H1 (cell line): ENCODE measurements around the gene MAP6. TPM values are rescaled to one million over a fixed set of nuclear protein-coding genes. Genes with fewer than 3 reads are reported as not detected.

ENCODE experiments used
- CTCF ChIA-PET: fragments of 300-600 bp; sonication (Branson Sonifier 250); formaldehyde crosslinking; loops from one replicate; lab custom pipeline; 2021; ENCODE audit not compliant: partially characterized antibody; lab: Charles Lee
- POLR2A ChIA-PET: fragments of 300-600 bp; sonication (Branson Sonifier 250); formaldehyde crosslinking; loops from one replicate; lab custom pipeline; 2021; ENCODE audit warnings: inconsistent platforms; ENCODE audit not compliant: partially characterized antibody; lab: Charles Lee
- DNase-seq, 2 experiments: peaks; one replicate each; pipeline versions ENCODE4 v3.0.0 to v3.0.0-alpha.2; 2010 to 2022; ENCODE audit warnings: low spot score in 2 of 2, low read depth in 1 of 2, mixed read lengths in 1 of 2
- FAIRE-seq: peaks from 2 replicates; lab custom pipeline; 2011; peaks lifted over from hg19 to GRCh38; lab: Jason Lieb, UNC
- H2AFZ ChIP-seq: 2 replicates; pipeline ENCODE4 v1.8.1; 2012; ENCODE audit warnings: low read length, inconsistent platforms
- H2AK5ac ChIP-seq: 2 replicates; pipeline ENCODE4 v1.6.1; 2013; ENCODE audit warnings: low read depth, low read length
- H2BK120ac ChIP-seq: replicated peaks from 2 replicates; pipeline ENCODE3; 2013; ENCODE audit warnings: low read depth, low read length, inconsistent platforms
- H2BK12ac ChIP-seq: 2 replicates; pipeline ENCODE4 v1.6.1; 2013; ENCODE audit warnings: low read depth, low read length
- H2BK15ac ChIP-seq: 2 replicates; pipeline ENCODE4 v1.6.1; 2013; ENCODE audit warnings: low read length
- H2BK20ac ChIP-seq: 2 replicates; pipeline ENCODE4 v1.6.1; 2013; ENCODE audit warnings: low read length
- H2BK5ac ChIP-seq: 2 replicates; pipeline ENCODE4 v1.6.1; 2013; ENCODE audit warnings: low read depth, low read length
- H3K14ac ChIP-seq: 2 replicates; pipeline ENCODE4 v1.6.1; 2013; ENCODE audit warnings: inconsistent platforms; ENCODE audit not compliant: insufficient read length
- H3K18ac ChIP-seq: 2 replicates; pipeline ENCODE4 v1.6.1; 2013; ENCODE audit warnings: low read length; ENCODE audit errors: extremely low read depth
- H3K23ac ChIP-seq: 2 replicates; pipeline ENCODE4 v1.6.1; 2013; ENCODE audit warnings: inconsistent platforms; ENCODE audit not compliant: insufficient read length
- H3K23me2 ChIP-seq: 2 replicates; pipeline ENCODE4 v1.6.1; 2013; ENCODE audit warnings: low read depth, low read length
- H3K27ac ChIP-seq: 2 replicates; pipeline ENCODE4 v1.6.1; 2011; ENCODE audit warnings: low read depth, low read length, inconsistent platforms
- H3K27me3 ChIP-seq, 4 experiments: replicated peaks in 1 of 4; 1 replicate in 1 of 4; 2 replicates in 3 of 4; pipeline versions ENCODE4 v1.6.1 to v1.8.1; 2011 to 2013; ENCODE audit warnings: low read length in 3 of 4, mild to moderate bottlenecking in 3 of 4, inconsistent platforms in 2 of 4, mixed read lengths in 2 of 4, moderate library complexity in 1 of 4; ENCODE audit not compliant: control insufficient read depth in 3 of 4, insufficient read depth in 3 of 4; ENCODE audit errors: extremely low read depth in 1 of 4
- H3K36me3 ChIP-seq, 4 experiments: 2 replicates each; pipeline versions ENCODE4 v1.6.1 to v1.8.1; 2011 to 2013; ENCODE audit warnings: mild to moderate bottlenecking in 4 of 4, low read length in 3 of 4, moderate library complexity in 2 of 4, control low read depth in 1 of 4, inconsistent platforms in 1 of 4; ENCODE audit not compliant: insufficient read depth in 4 of 4, control insufficient read depth in 2 of 4
- H3K4ac ChIP-seq: replicated peaks from 2 replicates; pipeline ENCODE3; 2013; ENCODE audit warnings: low read length, low read depth, mixed read lengths, inconsistent platforms; ENCODE audit not compliant: insufficient read length
- H3K4me1 ChIP-seq, 4 experiments: replicated peaks in 1 of 4; 1 replicate in 1 of 4; 2 replicates in 3 of 4; pipeline versions ENCODE4 v1.6.1 to v1.8.1; 2011 to 2013; ENCODE audit warnings: low read length in 3 of 4, inconsistent platforms in 2 of 4, mixed read lengths in 1 of 4; ENCODE audit not compliant: insufficient read depth in 4 of 4, control insufficient read depth in 3 of 4
- H3K4me2 ChIP-seq, 2 experiments: 2 replicates each; pipeline versions ENCODE4 v1.6.1 to v1.8.1; 2011 to 2013; ENCODE audit warnings: low read depth in 2 of 2, low read length in 2 of 2, control low read depth in 1 of 2, inconsistent platforms in 1 of 2, mild to moderate bottlenecking in 1 of 2; ENCODE audit not compliant: insufficient read depth in 1 of 2
- H3K4me3 ChIP-seq, 4 experiments: fragments of 200-600, 300-600 bp in 1 of 4; sonication (generic), shearing (Covaris generic), sonication (Bioruptor Twin) in 1 of 4; 2 replicates each; pipeline versions ENCODE4 v1.5.1 to v1.8.1; 2011 to 2016; ENCODE audit warnings: low read length in 4 of 4, low read depth in 3 of 4, control low read depth in 2 of 4, inconsistent platforms in 2 of 4, mild to moderate bottlenecking in 2 of 4, mixed read lengths in 1 of 4, moderate library complexity in 1 of 4; ENCODE audit not compliant: insufficient read depth in 2 of 4; ENCODE audit errors: extremely low read depth in 1 of 4
- H3K56ac ChIP-seq: replicated peaks from 2 replicates; pipeline ENCODE3; 2013; ENCODE audit warnings: low read depth, mild to moderate bottlenecking, mixed read lengths, low read length, inconsistent platforms; ENCODE audit not compliant: insufficient read length
- H3K79me1 ChIP-seq: 2 replicates; pipeline ENCODE4 v1.6.1; 2013; ENCODE audit warnings: low read depth, low read length, control low read depth
- H3K79me2 ChIP-seq, 2 experiments: 2 replicates each; pipeline versions ENCODE4 v1.6.1 to v1.8.1; 2012 to 2013; ENCODE audit warnings: low read length in 2 of 2, mild to moderate bottlenecking in 2 of 2, inconsistent platforms in 1 of 2; ENCODE audit not compliant: insufficient read depth in 2 of 2, control insufficient read depth in 1 of 2
- H3K9ac ChIP-seq, 4 experiments: replicated peaks in 1 of 4; 1 replicate in 1 of 4; 2 replicates in 3 of 4; pipeline versions ENCODE4 v1.6.1 to v1.8.1; 2011 to 2013; ENCODE audit warnings: low read depth in 3 of 4, low read length in 3 of 4, control low read depth in 2 of 4, mild to moderate bottlenecking in 2 of 4, moderate library complexity in 2 of 4, inconsistent platforms in 1 of 4; ENCODE audit errors: extremely low read depth in 1 of 4
- H3K9me3 ChIP-seq, 2 experiments: 2 replicates each; pipeline versions ENCODE4 v1.6.1 to v1.8.1; 2012 to 2013; ENCODE audit warnings: mild to moderate bottlenecking in 2 of 2, moderate library complexity in 2 of 2, control low read depth in 1 of 2, inconsistent platforms in 1 of 2, low read depth in 1 of 2, low read length in 1 of 2, mixed read lengths in 1 of 2; ENCODE audit not compliant: insufficient read depth in 2 of 2
- H4K20me1 ChIP-seq, 2 experiments: replicated peaks in 1 of 2; 2 replicates each; pipeline versions ENCODE3 to v1.8.1; 2011 to 2013; ENCODE audit warnings: inconsistent platforms in 2 of 2, low read length in 2 of 2, mild to moderate bottlenecking in 1 of 2; ENCODE audit not compliant: insufficient read depth in 2 of 2, control insufficient read depth in 1 of 2
- H4K5ac ChIP-seq: 2 replicates; pipeline ENCODE4 v1.6.1; 2013; ENCODE audit warnings: low read length, low read depth, mixed read lengths, inconsistent platforms; ENCODE audit not compliant: insufficient read length
- H4K8ac ChIP-seq: 2 replicates; pipeline ENCODE4 v1.8.0; 2013; ENCODE audit warnings: mild to moderate bottlenecking, moderate library complexity, low read length, inconsistent platforms; ENCODE audit not compliant: insufficient read depth; ENCODE audit errors: extremely low read depth
- H4K91ac ChIP-seq: replicated peaks from 2 replicates; pipeline ENCODE3; 2013; ENCODE audit warnings: low read length, mixed read lengths, inconsistent platforms; ENCODE audit not compliant: insufficient read length
- BRCA1 ChIP-seq: IDR thresholded peaks from 2 replicates; pipeline ENCODE4 v1.6.1; 2012; ENCODE audit warnings: low read depth, low read length, improper control_type of control experiment
- CREB1 ChIP-seq: IDR thresholded peaks from 2 replicates; pipeline ENCODE4 v1.6.1; 2012; ENCODE audit warnings: inconsistent platforms
- EP300 ChIP-seq, 2 experiments: IDR thresholded peaks; 1 replicate in 1 of 2; 2 replicates in 1 of 2; pipeline ENCODE4 v1.6.1; 2011 to 2012; ENCODE audit warnings: low read depth in 2 of 2, low read length in 2 of 2, mild to moderate bottlenecking in 2 of 2, borderline replicate concordance in 1 of 2, inconsistent platforms in 1 of 2, moderate library complexity in 1 of 2
- FOSL1 ChIP-seq: IDR thresholded peaks from 2 replicates; pipeline ENCODE4 v1.6.1; 2011; ENCODE audit warnings: mild to moderate bottlenecking, low read depth, low read length, moderate library complexity; ENCODE audit not compliant: insufficient read depth
- JUND ChIP-seq: IDR thresholded peaks from 2 replicates; pipeline ENCODE4 v1.6.1; 2011; ENCODE audit warnings: mild to moderate bottlenecking, improper control_type of control experiment, low read length
- KDM4A ChIP-seq: IDR thresholded peaks from one replicate; pipeline ENCODE4 v1.7.1; 2012; ENCODE audit warnings: low read depth, mild to moderate bottlenecking, moderate library complexity, low read length, inconsistent platforms; ENCODE audit not compliant: severe bottlenecking
- KDM5A ChIP-seq: fragments of 200-600 bp; IDR thresholded peaks from 2 replicates; pipeline ENCODE4 v1.7.1; 2012; ENCODE audit warnings: mild to moderate bottlenecking, low read length, inconsistent platforms, mixed read lengths
- SP1 ChIP-seq: IDR thresholded peaks from 2 replicates; pipeline ENCODE4 v1.6.1; 2011; ENCODE audit warnings: low read depth, low read length
- WGBS, 2 experiments: shearing (Covaris generic) in 1 of 2; methylation state at CpG; one replicate each; pipeline versions ENCODE4 v1.1.6 to v1.1.7; 2013 to 2015; ENCODE audit warnings: low lambda C conversion rate in 2 of 2, mixed read lengths in 2 of 2, inconsistent platforms in 1 of 2, low coverage in 1 of 2, missing lambda C conversion rate in 1 of 2; ENCODE audit not compliant: insufficient replicate concordance in 2 of 2, insufficient coverage in 1 of 2, insufficient read length in 1 of 2; ENCODE audit errors: extremely low coverage in 1 of 2, missing lambda C conversion rate in 1 of 2; 5-methylcytosine and 5-hydroxymethylcytosine counted together
- polyA plus RNA-seq, 7 experiments: library from polyadenylated mRNA; depleted of rRNA in 3 of 7; stranded (reverse) in 5 of 7; unstranded in 2 of 7; fragments of >200 nt in 5 of 7; fragments of 200-250 nt in 2 of 7; gene quantifications; 1 replicate in 5 of 7; 2 replicates in 1 of 7; 4 replicates in 1 of 7; pipeline versions ENCODE4 v1.2.1 to v1.2.3, GENCODE V29; 2011 to 2013; ENCODE audit warnings: missing spikeins in 2 of 7, mixed read lengths in 2 of 7
- total RNA-seq: library from RNA; stranded (reverse); fragmentation: NEBNext Ultra II Directional; extraction: Animal tissue kit (Norgen Biotek cat#: 25700); gene quantifications from 2 replicates; pipeline ENCODE4 v1.2.1, GENCODE V29; 2021
- TF ChIP-seq, protein P1 (sequence below): IDR thresholded peaks from 2 replicates; pipeline ENCODE4 v1.6.1; 2012; ENCODE audit warnings: inconsistent platforms
- TF ChIP-seq, protein P2 (sequence below): IDR thresholded peaks from 2 replicates; pipeline ENCODE4 v1.6.1; 2012; ENCODE audit warnings: low read length, inconsistent platforms

The MAP6 gene
- total and polyA plus RNA-seq, 2 of the 8 experiments (the other 6 are each of a cell fraction or from before 2014, with no cell fraction given): 0.54 to 0.89 TPM

DNA sequence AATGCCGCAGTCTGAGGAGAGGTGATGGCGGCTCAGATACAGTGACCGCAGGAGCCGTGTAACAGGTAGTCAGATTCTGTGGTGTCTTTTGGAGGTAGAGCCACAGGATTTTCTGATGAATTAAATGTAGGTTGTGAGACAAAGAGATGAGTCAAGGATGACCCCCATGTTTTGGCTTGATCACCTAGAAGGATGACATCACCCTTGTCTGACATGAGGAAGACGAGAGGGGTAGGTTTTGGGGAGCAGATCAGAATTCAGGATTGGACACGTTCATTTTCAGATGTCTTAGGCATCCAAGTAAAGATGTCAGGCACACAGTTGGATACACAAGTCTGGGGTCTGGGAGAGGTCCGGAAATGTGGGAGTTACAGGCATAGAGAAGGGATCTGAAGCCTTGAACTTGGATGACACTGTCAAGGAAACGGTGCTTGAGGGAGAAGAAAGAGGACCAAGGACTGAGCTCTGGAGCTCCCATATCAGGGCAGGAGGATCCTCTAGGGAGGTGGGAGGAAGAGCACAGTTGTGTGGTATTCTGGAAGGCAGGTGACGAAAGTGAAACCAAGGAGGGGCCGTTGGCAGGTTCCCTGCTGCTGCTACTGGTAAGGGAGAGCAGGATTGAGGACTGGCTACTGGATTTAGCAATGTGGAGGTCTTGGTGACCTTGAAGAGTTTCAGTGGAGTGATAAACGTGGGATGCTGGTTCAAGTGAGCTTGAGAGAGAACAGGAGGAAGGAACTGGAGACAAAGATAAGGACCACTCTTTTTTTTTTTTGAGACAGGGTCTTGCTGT, 130.5 kb downstream of the MAP6 start:
- FAIRE-seq: no peak
- no peaks in the 10 kb centered on the region for H3K23me2 ChIP-seq
- H3K9me3 ChIP-seq: no peaks in the 10 kb centered on the region
- peaks cover 0 to 3% (median 0%) of the 10 kb centered on the region in 4 experiments; a peak in 1 of 7 replicates for H3K4me1 ChIP-seq
- no peak overlapping the region for H2AK5ac ChIP-seq
- H2BK120ac ChIP-seq: no peak overlapping the region
- H3K23ac ChIP-seq: no peak overlapping the region
- ChIA-PET CTCF (interaction anchor here (1.0 to 27.2 kb wide), 6 partner anchors 9 to 97 kb away, joined by 3 to 603 read pairs (median 3); no protein-coding TSS in a partner anchor), POLR2A (interaction anchor here (1.0 to 2.4 kb wide), 4 partner anchors 25 to 129 kb away, joined by 3 to 8 read pairs (median 6); partner anchors contain the start of gene SERPINH1)
- no peak overlapping the region for H2BK5ac ChIP-seq
- H3K36me3 ChIP-seq: no peaks in the 10 kb centered on the region
- no peak overlapping the region for H3K14ac ChIP-seq
- no peak overlapping the region for H4K5ac ChIP-seq
- no peak overlapping the region for H3K4ac ChIP-seq
- no peaks in the 10 kb centered on the region for H3K79me2 ChIP-seq
- H3K27me3 ChIP-seq: no peaks in the 10 kb centered on the region; a peak in 1 of 7 replicates
- no peak overlapping the region for H2BK15ac ChIP-seq
- H2BK20ac ChIP-seq: no peak overlapping the region
- H2BK12ac ChIP-seq: no peak overlapping the region
- no peak overlapping the region for H3K27ac ChIP-seq
- WGBS, 2 experiments: 82% methylated on average over 11 of the region's 11 CpGs; no CpG with 5 or more reads in 1 of the 2 experiments
- no peak overlapping the region for H3K4me3 ChIP-seq
- H3K9ac ChIP-seq: no peak overlapping the region
- DNase-seq: no peak
- no peak overlapping the region for H2AFZ ChIP-seq
- no peaks in the 10 kb centered on the region for H3K79me1 ChIP-seq
- no peak overlapping the region for H3K18ac ChIP-seq
- H4K91ac ChIP-seq: no peak overlapping the region
- no peaks in the 10 kb centered on the region for H4K20me1 ChIP-seq
- no peak overlapping the region for H4K8ac ChIP-seq
- H3K4me2 ChIP-seq: no peak overlapping the region
- H3K56ac ChIP-seq: no peak overlapping the region
- TF ChIP-seq KDM5A (no peak), BRCA1 (no peak), KDM4A (no peak), CREB1 (no peak), EP300 (IDR thresholded peaks at IDR 0.05; ENCODE audit: borderline replicate concordance in 1 of 2, low read depth in 2 of 2, low read length in 2 of 2) (no peak), SP1 (no peak), FOSL1 (no peak), JUND (no peak)
- TF ChIP-seq, protein P1, sequence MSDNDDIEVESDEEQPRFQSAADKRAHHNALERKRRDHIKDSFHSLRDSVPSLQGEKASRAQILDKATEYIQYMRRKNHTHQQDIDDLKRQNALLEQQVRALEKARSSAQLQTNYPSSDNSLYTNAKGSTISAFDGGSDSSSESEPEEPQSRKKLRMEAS: no peak
- TF ChIP-seq, protein P2, sequence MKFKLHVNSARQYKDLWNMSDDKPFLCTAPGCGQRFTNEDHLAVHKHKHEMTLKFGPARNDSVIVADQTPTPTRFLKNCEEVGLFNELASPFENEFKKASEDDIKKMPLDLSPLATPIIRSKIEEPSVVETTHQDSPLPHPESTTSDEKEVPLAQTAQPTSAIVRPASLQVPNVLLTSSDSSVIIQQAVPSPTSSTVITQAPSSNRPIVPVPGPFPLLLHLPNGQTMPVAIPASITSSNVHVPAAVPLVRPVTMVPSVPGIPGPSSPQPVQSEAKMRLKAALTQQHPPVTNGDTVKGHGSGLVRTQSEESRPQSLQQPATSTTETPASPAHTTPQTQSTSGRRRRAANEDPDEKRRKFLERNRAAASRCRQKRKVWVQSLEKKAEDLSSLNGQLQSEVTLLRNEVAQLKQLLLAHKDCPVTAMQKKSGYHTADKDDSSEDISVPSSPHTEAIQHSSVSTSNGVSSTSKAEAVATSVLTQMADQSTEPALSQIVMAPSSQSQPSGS: no peak
